GM12891 (cell line): ENCODE results near the gene SZT2.

Source experiments
- POLR2A ChIP-seq: IDR thresholded peaks from 2 replicates; pipeline ENCODE4 v1.6.1; 2011; ENCODE audit warnings: low read depth, low read length, control low read depth
- POU2F2 ChIP-seq: IDR thresholded peaks from 2 replicates; pipeline ENCODE4 v1.6.1; 2011; ENCODE audit warnings: low read depth, mild to moderate bottlenecking, control low read depth, low read length, moderate library complexity

GRCh38 chr1:43430831-43431230, 41.1 kb downstream of the SZT2 start:
- TF ChIP-seq POU2F2 = no peak
- no peak for TF ChIP-seq POLR2A
